ENCODE measurements around the gene LPCAT1. TPM values are rescaled to one million over a fixed set of nuclear protein-coding genes. Genes with fewer than 3 reads are reported as not detected.

LPCAT1 gene
- total RNA-seq, 4 donors from 2014 or later, result 23.4 to 45.3 (median 26.8) TPM

GRCh38 chr5:1532384-1532783, 8.6 kb upstream of the LPCAT1 start:
- Histone ChIP-seq H3K36me3 (no peaks in the 10 kb centered on the region), H3K9me3 (no peaks in the 10 kb centered on the region), H3K4me1 (peaks cover 0 to 13% (median 6%) of the 10 kb centered on the region in 4 donors), H3K27ac (no peak overlapping the region), H3K4me3 (no peak overlapping the region), H3K27me3 (no peaks in the 10 kb centered on the region)
- no peak for DNase-seq (ENCODE audit: low spot score in 2 of 2)
- TF ChIP-seq CTCF (IDR thresholded peaks at IDR 0.05) (no peak), EP300 (IDR thresholded peaks at IDR 0.05) (no peak), POLR2A (IDR thresholded peaks at IDR 0.05) (no peak)
- 55 to 67% methylated on average over 1 of the region's 1 CpG for WGBS, 2 donors

- Histone ChIP-seq H3K4me3 (no peak overlapping the region), H3K27ac (no peak overlapping the region), H3K27me3 (no peaks in the 10 kb centered on the region), H3K9me3 (no peaks in the 10 kb centered on the region), H3K36me3 (no peaks in the 10 kb centered on the region), H3K4me1 (peaks cover 0 to 2% (median under 1%) of the 10 kb centered on the region in 4 donors)
- WGBS, 2 donors, result 94 to 100% methylated on average over 3 of the region's 3 CpGs
- TF ChIP-seq POLR2A (IDR thresholded peaks at IDR 0.05) (no peak), EP300 (IDR thresholded peaks at IDR 0.05) (no peak), CTCF (IDR thresholded peaks at IDR 0.05) (no peak)
- DNase-seq (ENCODE audit: low spot score in 2 of 2), result no peak
These were observed 5.7 kb upstream of the LPCAT1 start for GRCh38 chr5:1529498-1529897.

- no peak for TF ChIP-seq POLR2A (IDR thresholded peaks at IDR 0.05)
- no peak for TF ChIP-seq CTCF (IDR thresholded peaks at IDR 0.05)
- no peak for TF ChIP-seq EP300 (IDR thresholded peaks at IDR 0.05)
- Histone ChIP-seq H3K27me3 (no peaks in the 10 kb centered on the region), H3K36me3 (no peaks in the 10 kb centered on the region), H3K27ac (no peak overlapping the region), H3K9me3 (no peaks in the 10 kb centered on the region), H3K4me3 (no peak overlapping the region), H3K4me1 (peaks cover 0 to 12% (median 6%) of the 10 kb centered on the region in 4 donors)
- no peak for DNase-seq (ENCODE audit: low spot score in 2 of 2)
- 82 to 89% methylated on average over 12 of the region's 12 CpGs for WGBS, 2 donors
These were observed 3.9 kb upstream of the LPCAT1 start for GRCh38 chr5:1527533-1528205.

GRCh38 chr5:1526681-1527131, 2.9 kb upstream of the LPCAT1 start:
- H3K27me3 ChIP-seq, result no peaks in the 10 kb centered on the region
- peak in 1 of 2 donors; percentile 1 for DNase-seq (ENCODE audit: low spot score in 2 of 2)
- H3K9me3 ChIP-seq, result no peaks in the 10 kb centered on the region
- no peak overlapping the region for H3K4me3 ChIP-seq
- no peaks in the 10 kb centered on the region for H3K36me3 ChIP-seq
- TF ChIP-seq POLR2A (IDR thresholded peaks at IDR 0.05), result no peak
- TF ChIP-seq EP300 (IDR thresholded peaks at IDR 0.05), result no peak
- no peak for TF ChIP-seq CTCF (IDR thresholded peaks at IDR 0.05)
- H3K27ac ChIP-seq, result no peak overlapping the region
- H3K4me1 ChIP-seq, result peaks cover 0 to 22% (median 15%) of the 10 kb centered on the region in 4 donors
- 69 to 75% methylated on average over 9 of the region's 9 CpGs for WGBS, 2 donors

- peak in 1 of 2 donors; percentile 10 for DNase-seq (ENCODE audit: low spot score in 2 of 2)
- 91 to 96% methylated on average over 7 of the region's 7 CpGs for WGBS, 2 donors
- Histone ChIP-seq H3K27ac (no peak overlapping the region), H3K36me3 (no peaks in the 10 kb centered on the region), H3K9me3 (no peaks in the 10 kb centered on the region), H3K4me1 (peaks cover 0 to 24% (median 15%) of the 10 kb centered on the region in 4 donors), H3K27me3 (no peaks in the 10 kb centered on the region), H3K4me3 (no peak overlapping the region)
- TF ChIP-seq CTCF (IDR thresholded peaks at IDR 0.05) (no peak), POLR2A (IDR thresholded peaks at IDR 0.05) (no peak), EP300 (IDR thresholded peaks at IDR 0.05) (no peak)
These were observed 2.5 kb upstream of the LPCAT1 start for GRCh38 chr5:1526190-1526631.

Measured in tibial nerve (tissue), 4 donors.